Stimulated activated naive CD8-positive, alpha-beta T cell treated with anti-CD3 and anti-CD28 coated beads, Interleukin-15, Interleukin-2, amounts not matched to agents 100 U/mL and 50 U/mL, for 24 hours (primary cell): ENCODE data around the gene PCDH9.
"Not testable (repeated sequence)": the region's sequence is repeated elsewhere in the genome, so short reads cannot be mapped to it uniquely, and the experiment has no call there.

ENCODE experiments used
- ATAC-seq: fragments of 150-1000 bp; cut with Tn5 transposase; one replicate; pipeline ENCODE4 v1.10.0; 2021
- DNase-seq: peaks from one replicate; pipeline ENCODE4 v3.0.0; 2021

Gene PCDH9

GRCh38 chr13:66830940-66831716, 399.0 kb downstream of the PCDH9 start:
- DNase-seq (no peak), ATAC-seq (no peak)

GRCh38 chr13:66829803-66830202, 400.3 kb downstream of the PCDH9 start:
- no peak for DNase-seq
- ATAC-seq = no peak

DNA sequence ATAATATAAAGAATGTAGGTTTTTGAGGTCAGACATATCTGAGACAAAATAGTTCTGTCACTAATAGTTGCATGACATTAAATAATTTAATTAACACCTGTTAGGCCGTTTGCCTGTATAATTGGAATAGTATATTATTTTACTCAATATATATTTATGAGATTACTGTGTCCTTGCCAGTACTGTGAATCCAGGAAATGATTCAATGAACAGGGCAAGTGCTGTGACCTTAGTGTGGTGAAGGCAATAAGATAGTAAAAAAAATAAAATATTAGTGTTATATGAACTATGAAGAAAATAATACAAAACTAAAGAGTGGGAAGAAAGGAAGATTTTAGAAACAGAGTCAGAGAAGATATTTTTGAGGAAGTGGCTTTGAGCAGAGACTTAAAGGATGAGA, 403.7 kb downstream of the PCDH9 start:
- ATAC-seq = no peak
- DNase-seq = no peak

DNA sequence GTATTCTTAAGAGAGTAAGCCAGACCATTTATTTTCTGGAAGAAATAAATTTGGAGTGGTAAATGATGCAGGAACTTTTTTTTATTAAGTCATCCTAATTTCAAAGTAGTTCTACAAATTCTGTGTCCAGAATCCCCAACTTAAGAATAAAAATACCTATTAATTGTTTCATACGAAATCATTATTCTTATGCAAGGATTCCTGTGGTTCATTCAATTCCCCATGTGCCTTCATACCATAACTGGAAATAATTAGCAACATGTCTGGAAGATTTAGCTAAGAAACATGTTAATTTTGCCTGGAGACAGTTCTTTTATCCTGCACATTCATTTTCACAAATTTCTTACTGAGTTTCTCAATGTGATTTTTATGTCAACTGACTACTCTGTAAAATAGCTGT, 408.6 kb downstream of the PCDH9 start:
- ATAC-seq = no peak
- DNase-seq = no peak

DNA sequence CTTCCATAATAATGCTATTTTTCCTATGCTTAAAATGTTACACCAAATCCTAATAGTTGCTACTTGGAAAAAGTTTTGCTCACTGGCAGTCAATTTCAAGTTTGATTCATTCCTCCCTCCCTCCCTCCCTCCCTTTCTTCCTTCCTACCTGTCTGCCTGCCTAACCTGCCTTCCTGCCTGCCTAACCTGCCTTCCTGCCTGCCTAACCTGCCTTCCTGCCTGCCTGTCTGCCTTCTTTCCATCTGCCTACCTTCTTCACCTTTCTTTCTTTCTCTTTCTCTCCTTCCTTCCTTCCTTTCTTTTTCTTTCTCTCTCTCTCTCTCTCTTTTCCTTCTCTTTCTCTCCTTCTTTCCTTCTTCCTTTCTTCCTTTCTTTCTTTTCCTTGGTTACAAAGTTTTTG, 418.7 kb downstream of the PCDH9 start:
- no peak for ATAC-seq
- DNase-seq = no peak

DNA sequence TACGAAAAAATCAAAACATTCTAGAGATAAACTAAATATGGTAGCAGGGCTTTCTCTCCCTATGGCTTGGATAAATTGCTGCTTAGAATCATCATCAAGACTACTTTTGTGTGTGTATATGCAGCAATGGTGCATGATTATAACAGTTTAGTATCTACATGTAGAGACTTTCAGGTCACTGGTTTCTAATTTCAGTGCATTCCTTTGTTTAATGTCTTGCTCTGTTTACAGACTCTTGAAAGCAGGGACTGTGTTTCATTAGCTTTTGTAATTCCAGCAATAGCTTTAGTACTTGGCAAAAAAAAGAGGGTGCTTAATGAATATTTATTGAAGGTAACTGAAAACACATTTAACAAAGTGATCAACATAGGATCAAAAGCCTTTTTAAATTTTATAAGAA, 420.7 kb downstream of the PCDH9 start:
- no peak for ATAC-seq
- DNase-seq = no peak

- ATAC-seq = no peak
- DNase-seq = no peak
These were observed 422.9 kb downstream of the PCDH9 start for GRCh38 chr13:66807251-66807650.

DNA sequence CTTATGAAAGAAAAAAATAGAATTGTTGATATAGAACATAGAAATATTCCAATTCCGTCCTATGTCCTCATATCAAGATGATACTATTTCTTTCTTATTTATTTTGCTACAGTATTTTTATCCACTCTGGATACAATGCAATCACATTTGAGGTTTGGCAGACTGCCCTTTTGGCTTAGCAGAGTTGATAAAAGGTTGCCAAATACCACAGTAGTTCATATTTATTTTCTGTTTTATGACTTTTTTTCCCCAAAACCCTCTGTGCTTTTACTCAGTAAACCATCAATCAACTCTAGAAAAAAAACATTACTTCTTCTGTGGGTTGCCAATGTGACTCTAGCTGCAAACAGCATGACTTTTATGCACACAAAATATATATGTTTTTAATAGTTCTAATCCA, 424.5 kb downstream of the PCDH9 start:
- DNase-seq (no peak), ATAC-seq (no peak)

DNA sequence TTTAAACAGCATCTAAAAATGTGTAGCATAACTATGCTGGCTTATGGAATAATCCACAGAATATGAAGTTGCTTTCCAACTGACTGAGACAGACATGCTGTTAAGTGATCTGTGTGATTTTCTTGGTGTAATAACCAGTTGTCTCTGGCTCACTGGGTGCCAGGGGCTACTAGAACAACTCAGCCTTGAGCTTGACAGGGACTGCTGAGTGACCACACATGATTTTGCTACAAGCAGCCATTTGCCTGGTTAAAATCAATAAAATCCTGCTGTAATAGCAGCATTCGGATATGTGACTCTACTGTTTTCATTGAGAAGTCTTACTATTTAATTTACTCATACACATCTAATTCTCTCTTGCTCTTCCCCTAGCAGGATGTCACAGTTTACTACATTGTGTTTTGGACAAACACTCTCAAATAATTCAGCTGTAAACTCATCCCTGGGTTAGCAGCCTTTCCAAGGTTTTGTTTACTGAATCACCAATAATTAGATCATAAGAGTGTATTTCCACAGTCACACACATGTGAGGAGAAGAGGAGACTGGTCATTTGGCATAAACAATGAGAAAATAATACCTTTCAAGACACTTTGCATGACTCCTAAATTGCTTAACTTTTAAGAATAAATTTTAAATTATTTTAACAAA, 426.2 kb downstream of the PCDH9 start:
- no peak for DNase-seq
- no peak for ATAC-seq

DNA sequence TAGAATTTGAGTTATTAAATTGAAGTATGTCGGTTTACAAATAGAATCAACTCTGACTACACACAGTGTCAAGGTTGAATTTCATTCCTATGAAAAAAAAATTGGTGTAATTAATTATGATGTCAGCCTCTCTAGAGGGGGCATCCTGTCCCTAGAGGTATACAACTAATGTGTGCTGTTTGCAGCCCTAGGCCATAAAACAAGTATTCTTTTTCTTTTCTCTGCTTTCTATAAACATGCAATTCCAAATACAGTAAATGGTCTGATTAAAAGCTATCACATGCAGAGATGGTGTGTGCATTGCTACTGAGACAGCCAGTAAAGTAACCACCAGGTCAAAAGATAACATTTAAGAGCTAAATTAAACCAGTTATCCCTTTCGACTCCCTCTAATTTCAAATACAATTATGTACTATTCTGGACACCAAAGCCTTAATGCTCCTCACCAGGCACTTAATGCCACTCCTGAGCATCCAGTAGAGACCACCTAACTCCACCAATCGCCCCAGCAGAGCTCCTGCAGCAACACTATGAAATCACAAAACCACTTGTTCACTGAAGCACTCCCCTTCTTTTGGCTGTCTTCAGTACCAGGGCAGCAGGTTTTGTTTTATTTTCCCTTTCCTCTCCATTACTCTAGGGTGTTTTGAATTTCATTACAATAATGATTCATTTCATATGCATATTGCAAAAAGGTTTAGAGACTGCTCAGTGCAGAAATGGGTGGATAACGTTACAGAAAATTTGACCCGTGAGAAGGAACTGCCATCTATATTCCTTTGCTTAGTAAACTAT, 426.9 kb downstream of the PCDH9 start:
- ATAC-seq (no peak), DNase-seq (no peak)

DNA sequence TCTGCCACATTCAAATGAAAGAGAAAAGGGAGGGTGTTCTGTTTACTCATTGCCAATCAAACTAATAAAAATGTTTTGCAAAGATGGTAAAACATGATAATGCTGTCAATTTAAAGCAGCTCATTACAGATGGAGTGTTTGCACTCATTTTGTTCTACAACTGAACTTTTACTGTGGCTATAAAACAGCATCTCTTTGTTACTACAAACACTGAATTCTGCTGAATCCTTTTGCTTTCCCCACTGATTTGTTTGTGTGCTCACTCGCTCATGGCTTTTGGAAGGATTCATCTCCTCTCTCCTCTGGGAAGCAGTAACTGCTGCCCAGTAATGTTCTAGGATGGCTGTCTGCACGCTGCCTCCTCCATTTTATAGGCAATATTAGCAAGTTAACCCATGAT, 434.5 kb downstream of the PCDH9 start:
- DNase-seq (no peak), ATAC-seq (no peak)

- no peak for DNase-seq
- no peak for ATAC-seq
These were observed 435.6 kb downstream of the PCDH9 start for GRCh38 chr13:66794340-66795031.

GRCh38 chr13:66790861-66791260, 439.3 kb downstream of the PCDH9 start:
- ATAC-seq (no peak), DNase-seq (no peak)

DNA sequence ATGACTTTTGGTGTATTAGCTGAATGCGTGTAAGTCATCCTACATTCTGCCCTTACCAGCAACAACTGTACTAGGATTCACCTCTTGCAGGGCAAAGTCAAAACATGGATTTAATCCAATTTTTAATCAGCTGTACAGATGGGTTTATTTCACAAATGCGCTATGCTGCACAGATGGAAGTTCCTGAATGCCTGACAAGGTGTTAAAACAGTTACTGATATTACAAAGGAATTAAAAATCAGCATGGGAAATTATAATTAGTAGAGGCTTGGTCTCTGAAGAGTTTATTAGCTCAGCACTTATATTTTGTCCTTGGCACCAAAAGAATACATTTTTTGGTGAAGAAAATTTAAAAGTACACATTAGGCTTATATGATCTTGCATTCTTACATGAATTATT, 448.9 kb downstream of the PCDH9 start:
- no peak for DNase-seq
- no peak for ATAC-seq

DNA sequence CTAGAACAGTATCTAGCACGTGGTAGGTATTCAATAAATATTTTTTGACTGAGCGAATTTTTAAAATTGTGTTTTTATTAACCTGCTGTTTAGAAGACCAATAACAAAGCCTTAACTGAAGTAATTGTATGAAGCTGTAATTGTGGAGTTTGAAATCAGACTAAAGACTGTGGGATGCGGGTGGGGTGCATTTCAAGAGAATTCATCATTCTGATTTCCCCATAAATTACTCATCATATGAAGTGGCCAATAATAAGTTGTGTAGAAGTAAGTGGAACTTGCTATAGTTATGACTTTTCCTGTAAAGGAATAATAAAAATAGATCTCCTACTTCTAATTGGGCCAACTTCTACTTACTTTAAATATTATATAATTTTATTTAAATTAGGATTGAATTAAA, 449.3 kb downstream of the PCDH9 start:
- DNase-seq (no peak), ATAC-seq (no peak)

- no peak for ATAC-seq
- DNase-seq = no peak
These were observed 451.7 kb downstream of the PCDH9 start for GRCh38 chr13:66778461-66778860.

DNA sequence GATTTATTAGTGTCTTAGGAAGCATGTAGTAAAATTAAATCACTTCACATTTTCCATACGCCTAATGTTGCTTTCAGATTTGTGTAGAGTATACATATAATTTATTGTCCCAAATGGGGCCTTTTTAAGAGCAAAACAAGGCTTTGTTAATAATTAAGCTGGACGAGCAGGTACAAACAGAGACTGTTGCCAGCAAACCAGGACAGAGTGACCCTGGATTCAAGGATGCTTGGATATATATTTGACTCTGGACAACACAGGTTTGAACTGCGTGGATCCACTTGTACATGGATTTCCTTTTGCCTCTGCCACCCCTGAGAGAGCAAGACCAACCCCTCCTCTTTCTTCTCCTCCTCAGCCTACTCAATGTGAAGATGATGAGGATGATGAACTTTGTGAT, 454.9 kb downstream of the PCDH9 start:
- no peak for DNase-seq
- no peak for ATAC-seq

DNA sequence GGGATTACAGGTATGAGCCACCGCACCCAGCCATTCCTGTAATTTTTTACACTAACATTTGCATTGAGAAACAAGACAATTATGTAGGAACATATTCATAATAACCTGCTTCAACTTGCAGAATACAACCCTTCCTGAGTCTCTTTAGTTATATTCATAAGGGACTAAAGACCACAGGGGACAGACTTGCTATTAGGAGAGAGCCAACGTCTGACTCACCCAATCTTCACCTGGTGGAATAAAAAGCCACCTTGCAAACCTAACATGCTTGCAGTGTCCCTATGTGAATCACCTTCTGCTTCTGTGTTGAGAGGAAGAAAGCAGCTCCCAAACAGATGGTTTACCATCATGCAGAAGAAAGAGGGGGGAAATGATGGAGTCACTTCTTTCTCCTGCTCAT, 456.1 kb downstream of the PCDH9 start:
- no peak for DNase-seq
- ATAC-seq = no peak

- ATAC-seq (no peak), DNase-seq (no peak)
These were observed 464.6 kb downstream of the PCDH9 start for GRCh38 chr13:66765559-66765958.

DNA sequence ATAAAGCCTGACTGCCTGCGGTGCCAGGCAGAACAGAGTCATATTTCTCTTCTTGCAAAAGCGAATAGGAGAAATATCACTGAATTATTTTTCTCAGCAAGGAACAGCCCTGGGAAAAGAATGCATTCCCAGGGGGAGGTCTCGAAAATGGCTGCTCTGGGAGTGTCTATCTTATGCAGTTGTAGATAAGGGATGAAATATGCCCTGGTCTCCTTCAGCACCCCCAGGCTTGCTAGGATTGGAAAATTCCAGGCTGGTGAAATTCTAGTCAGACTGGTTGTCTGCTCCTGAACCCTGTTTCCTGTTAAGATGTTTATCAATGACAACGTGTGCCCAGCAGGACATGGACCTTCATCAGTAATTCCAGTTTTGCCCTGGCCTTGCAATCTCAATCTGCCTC, 469.5 kb downstream of the PCDH9 start:
- not testable (repeated sequence) for DNase-seq, ATAC-seq

DNA sequence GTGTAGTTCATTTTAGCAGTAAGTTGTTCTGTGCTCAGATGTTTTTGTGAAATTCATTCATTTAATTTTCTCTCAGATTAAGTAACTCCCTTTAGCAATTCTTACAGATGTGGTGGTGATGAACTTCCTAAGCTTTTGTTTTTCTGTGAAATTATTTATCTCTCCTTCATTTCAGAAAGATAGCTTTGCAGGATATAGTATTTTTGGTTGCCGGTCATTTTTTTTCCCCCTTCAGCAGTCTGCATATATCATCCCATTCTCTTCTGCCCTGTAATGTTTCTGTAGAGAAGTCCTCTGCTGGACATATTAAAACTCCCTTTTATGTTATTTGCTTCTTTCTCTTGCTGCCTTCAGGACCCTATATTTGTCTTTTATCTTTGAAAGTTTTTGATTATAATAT, 470.2 kb downstream of the PCDH9 start:
- DNase-seq (no peak), ATAC-seq (no peak)

- DNase-seq (no peak), ATAC-seq (no peak)
These were observed 478.4 kb downstream of the PCDH9 start for GRCh38 chr13:66751691-66752090.

DNA sequence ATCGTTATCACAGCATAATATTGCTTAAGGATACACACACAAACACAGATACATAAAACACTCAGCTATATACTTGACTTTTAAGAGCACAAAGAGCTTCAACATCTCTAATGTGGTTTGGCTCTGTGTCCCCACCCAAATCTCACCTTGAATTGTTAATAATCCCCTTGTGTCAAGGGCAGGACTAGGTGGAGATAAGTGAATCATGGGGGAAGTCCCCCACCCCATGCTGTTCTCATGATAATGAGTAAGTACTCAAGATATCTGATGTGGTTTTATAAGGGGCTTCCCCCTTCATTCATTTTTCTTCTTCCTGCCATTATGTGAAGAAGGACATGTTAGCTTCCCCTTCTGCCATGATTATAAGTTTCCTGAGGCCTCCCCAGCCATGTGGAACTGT, 481.4 kb downstream of the PCDH9 start:
- peak; percentile 75 for ATAC-seq
- peak; percentile 6 for DNase-seq
